Erythroblast (primary cell): ENCODE results near the gene KIF6.

Experiments used
- GATA1 ChIP-seq: IDR thresholded peaks from 2 replicates; pipeline ENCODE4 v1.6.1; 2011; ENCODE audit warnings: low read depth, mild to moderate bottlenecking, control low read depth, low read length, moderate library complexity
- POLR2A ChIP-seq: IDR thresholded peaks from 2 replicates; pipeline ENCODE4 v1.6.1; 2011; ENCODE audit warnings: mild to moderate bottlenecking, low read length

- TF ChIP-seq POLR2A (no peak), GATA1 (no peak)
These were observed 291.6 kb downstream of the KIF6 start for GRCh38 chr6:39433630-39434029.
